OCI-LY1 (cell line): Measurements from ENCODE around the gene RAB8B.

ENCODE experiments used
- H2AFZ ChIP-seq: fragments of 200-600 bp; sonication (generic), shearing (Covaris generic); 2 replicates; pipeline ENCODE4 v1.6.0; 2014; ENCODE audit warnings: antibody characterized with exemption, mild to moderate bottlenecking, low read length
- H3F3A ChIP-seq: fragments of 200-600 bp; sonication (generic), shearing (Covaris generic); 2 replicates; pipeline ENCODE4 v1.6.0; 2014; ENCODE audit warnings: mild to moderate bottlenecking, antibody characterized with exemption, low read length, moderate library complexity; ENCODE audit not compliant: insufficient read depth
- H3K27ac ChIP-seq: fragments of 200-600 bp; sonication (generic); 2 replicates; pipeline ENCODE4 v1.5.1; 2014; ENCODE audit warnings: low read length, mixed run types, mild to moderate bottlenecking, low read depth; ENCODE audit not compliant: poor library complexity, severe bottlenecking
- H3K27me3 ChIP-seq: fragments of 200-600 bp; sonication (generic); 2 replicates; pipeline ENCODE4 v1.6.0; 2014; ENCODE audit warnings: antibody characterized with exemption, mild to moderate bottlenecking, low read length, moderate library complexity; ENCODE audit not compliant: insufficient read depth
- H3K36me3 ChIP-seq: fragments of 200-600 bp; sonication (generic); 2 replicates; pipeline ENCODE4 v1.6.1; 2014; ENCODE audit warnings: mild to moderate bottlenecking, antibody characterized with exemption, low read length, moderate library complexity, mixed read lengths; ENCODE audit not compliant: insufficient read depth
- H3K4me1 ChIP-seq: fragments of 200-600 bp; sonication (generic); 2 replicates; pipeline ENCODE4 v1.5.1; 2014; ENCODE audit warnings: mild to moderate bottlenecking, low read length, moderate library complexity; ENCODE audit not compliant: insufficient read depth, severe bottlenecking
- H3K4me2 ChIP-seq: fragments of 200-600 bp; sonication (generic), shearing (Covaris generic); 2 replicates; pipeline ENCODE4 v1.6.1; 2014; ENCODE audit warnings: low read length
- H3K4me3 ChIP-seq: fragments of 200-600 bp; sonication (generic); 2 replicates; pipeline ENCODE4 v1.5.1; 2014; ENCODE audit warnings: low read length, low read depth, mild to moderate bottlenecking, mixed read lengths; ENCODE audit not compliant: poor library complexity, severe bottlenecking
- H3K79me2 ChIP-seq: fragments of 200-600 bp; shearing (Covaris generic); 2 replicates; pipeline ENCODE4 v1.6.1; 2016; ENCODE audit warnings: mixed run types, low read length, mixed read lengths; ENCODE audit not compliant: insufficient read depth
- H3K9ac ChIP-seq: fragments of 200-600 bp; sonication (generic), shearing (Covaris generic); 2 replicates; pipeline ENCODE4 v1.6.1; 2014; ENCODE audit warnings: mild to moderate bottlenecking, low read length, mixed read lengths
- H3K9me2 ChIP-seq: fragments of 200-600 bp; sonication (generic), shearing (Covaris generic); 2 replicates; pipeline ENCODE4 v1.6.1; 2014; ENCODE audit warnings: low read depth, mild to moderate bottlenecking, low read length, mixed read lengths
- H3K9me3 ChIP-seq: fragments of 200-600 bp; shearing (Covaris generic); 2 replicates; pipeline ENCODE4 v1.6.1; 2014; ENCODE audit warnings: low read length, mixed read lengths
- H4K20me1 ChIP-seq: fragments of 200-600 bp; sonication (generic), shearing (Covaris generic); 2 replicates; pipeline ENCODE4 v1.6.0; 2016; ENCODE audit warnings: mild to moderate bottlenecking, low read length; ENCODE audit not compliant: insufficient read depth
- CTCF ChIP-seq: fragments of 200-600 bp; sonication (generic), shearing (Covaris generic); IDR thresholded peaks from 2 replicates; pipeline ENCODE4 v1.5.1; 2017; ENCODE audit warnings: mild to moderate bottlenecking, antibody characterized with exemption, low read length, moderate library complexity, mixed read lengths
- EZH2 ChIP-seq: fragments of 200-600 bp; sonication (generic), shearing (Covaris generic); IDR thresholded peaks from 2 replicates; pipeline ENCODE4 v1.8.0; 2017; ENCODE audit warnings: borderline replicate concordance, mixed run types, mild to moderate bottlenecking, antibody characterized with exemption, low read length, moderate library complexity, mixed read lengths

RAB8B gene

GRCh38 chr15:63185206-63185605 lies 4.2 kb upstream of the RAB8B start:
- no peak overlapping the region for H2AFZ ChIP-seq
- H3K79me2 ChIP-seq: peaks cover 5% of the 10 kb centered on the region
- no peaks in the 10 kb centered on the region; the same call in 1 of the 2 replicates for H3K27me3 ChIP-seq
- no peaks in the 10 kb centered on the region for H3K36me3 ChIP-seq
- H3K4me2 ChIP-seq: no peak overlapping the region
- H3K9me2 ChIP-seq: no peaks in the 10 kb centered on the region
- TF ChIP-seq CTCF: no peak
- TF ChIP-seq EZH2: no peak
- H4K20me1 ChIP-seq: no peaks in the 10 kb centered on the region
- H3K4me3 ChIP-seq: no peak overlapping the region
- no peaks in the 10 kb centered on the region for H3K9me3 ChIP-seq
- no peak overlapping the region for H3K9ac ChIP-seq
- no peak overlapping the region for H3K27ac ChIP-seq
- peaks cover 10% of the 10 kb centered on the region for H3K4me1 ChIP-seq
- no peaks in the 10 kb centered on the region for H3F3A ChIP-seq

GRCh38 chr15:63186065-63186464 lies 3.3 kb upstream of the RAB8B start:
- Histone ChIP-seq H3K4me1 (peaks cover 19% of the 10 kb centered on the region), H3F3A (0 out of 2 replicates have a peak, but pooled peaks cover 3% of the 10 kb centered on the region), H3K27me3 (no peaks in the 10 kb centered on the region; the same call in 1 of the 2 replicates), H3K36me3 (no peaks in the 10 kb centered on the region), H3K9me3 (no peaks in the 10 kb centered on the region), H3K4me2 (no peak overlapping the region), H3K9ac (no peak overlapping the region), H3K9me2 (no peaks in the 10 kb centered on the region), H3K4me3 (no peak overlapping the region), H2AFZ (no peak overlapping the region), H4K20me1 (no peaks in the 10 kb centered on the region), H3K27ac (no peak overlapping the region), H3K79me2 (peaks cover 13% of the 10 kb centered on the region)
- TF ChIP-seq CTCF (no peak), EZH2 (no peak)

- H3F3A ChIP-seq: peaks cover 12% of the 10 kb centered on the region
- H3K79me2 ChIP-seq: peaks cover 18% of the 10 kb centered on the region
- H3K27ac ChIP-seq: no peak overlapping the region
- H3K36me3 ChIP-seq: no peaks in the 10 kb centered on the region
- no peaks in the 10 kb centered on the region for H3K9me2 ChIP-seq
- no peak overlapping the region for H3K4me2 ChIP-seq
- no peaks in the 10 kb centered on the region for H3K9me3 ChIP-seq
- H4K20me1 ChIP-seq: no peaks in the 10 kb centered on the region
- H3K9ac ChIP-seq: no peak overlapping the region
- no peak for TF ChIP-seq EZH2
- no peak for TF ChIP-seq CTCF
- H3K4me3 ChIP-seq: no peak overlapping the region
- no peaks in the 10 kb centered on the region; the same call in 1 of the 2 replicates for H3K27me3 ChIP-seq
- no peak overlapping the region for H2AFZ ChIP-seq
- H3K4me1 ChIP-seq: peaks cover 35% of the 10 kb centered on the region
Measured at GRCh38 chr15:63187589-63188226, 1.7 kb upstream of the RAB8B start.
